ENCODE measurements around the gene IRAG1.
A peak's percentile ranks its signal among the peaks of the same experiment; 100 is the strongest.

Gene IRAG1, protein sequence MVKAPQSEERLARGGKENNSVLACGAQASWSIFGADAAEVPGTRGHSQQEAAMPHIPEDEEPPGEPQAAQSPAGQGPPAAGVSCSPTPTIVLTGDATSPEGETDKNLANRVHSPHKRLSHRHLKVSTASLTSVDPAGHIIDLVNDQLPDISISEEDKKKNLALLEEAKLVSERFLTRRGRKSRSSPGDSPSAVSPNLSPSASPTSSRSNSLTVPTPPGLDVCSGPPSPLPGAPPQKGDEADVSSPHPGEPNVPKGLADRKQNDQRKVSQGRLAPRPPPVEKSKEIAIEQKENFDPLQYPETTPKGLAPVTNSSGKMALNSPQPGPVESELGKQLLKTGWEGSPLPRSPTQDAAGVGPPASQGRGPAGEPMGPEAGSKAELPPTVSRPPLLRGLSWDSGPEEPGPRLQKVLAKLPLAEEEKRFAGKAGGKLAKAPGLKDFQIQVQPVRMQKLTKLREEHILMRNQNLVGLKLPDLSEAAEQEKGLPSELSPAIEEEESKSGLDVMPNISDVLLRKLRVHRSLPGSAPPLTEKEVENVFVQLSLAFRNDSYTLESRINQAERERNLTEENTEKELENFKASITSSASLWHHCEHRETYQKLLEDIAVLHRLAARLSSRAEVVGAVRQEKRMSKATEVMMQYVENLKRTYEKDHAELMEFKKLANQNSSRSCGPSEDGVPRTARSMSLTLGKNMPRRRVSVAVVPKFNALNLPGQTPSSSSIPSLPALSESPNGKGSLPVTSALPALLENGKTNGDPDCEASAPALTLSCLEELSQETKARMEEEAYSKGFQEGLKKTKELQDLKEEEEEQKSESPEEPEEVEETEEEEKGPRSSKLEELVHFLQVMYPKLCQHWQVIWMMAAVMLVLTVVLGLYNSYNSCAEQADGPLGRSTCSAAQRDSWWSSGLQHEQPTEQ

DNA sequence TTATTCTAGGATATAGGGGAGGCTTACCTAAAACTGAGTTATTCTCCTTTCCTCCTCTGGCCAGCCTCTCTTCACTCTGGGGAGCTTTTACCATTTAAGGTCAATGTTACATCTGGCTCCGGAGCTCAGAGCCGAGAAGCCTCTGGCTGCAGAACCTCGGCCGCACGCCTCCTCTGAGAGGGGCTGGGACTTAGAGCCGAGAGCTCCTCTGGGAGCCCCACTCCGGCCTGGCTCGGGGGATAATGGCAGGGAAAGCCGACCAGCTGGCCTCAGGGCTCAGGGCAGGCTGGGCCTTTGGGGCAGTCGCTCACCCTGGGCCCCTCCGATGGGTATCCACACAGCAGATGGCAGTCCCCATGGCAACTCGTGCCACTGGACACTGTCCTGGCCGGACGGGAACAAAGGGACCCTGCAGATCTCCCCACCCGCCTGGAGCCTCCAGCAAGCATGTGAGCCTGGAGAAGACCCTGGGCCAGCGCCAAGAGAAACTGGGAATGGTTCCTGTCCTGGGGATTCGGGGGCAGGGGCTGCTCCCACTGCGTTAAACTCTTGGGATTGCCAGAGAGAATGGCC is at the start of gene IRAG1:
TSS of gene IRAG1 (minus strand) at position 247 of the 573 bp plus-strand sequence. CDS start at position 94, 153 bp downstream.
- no peak for DNase-seq

DNA sequence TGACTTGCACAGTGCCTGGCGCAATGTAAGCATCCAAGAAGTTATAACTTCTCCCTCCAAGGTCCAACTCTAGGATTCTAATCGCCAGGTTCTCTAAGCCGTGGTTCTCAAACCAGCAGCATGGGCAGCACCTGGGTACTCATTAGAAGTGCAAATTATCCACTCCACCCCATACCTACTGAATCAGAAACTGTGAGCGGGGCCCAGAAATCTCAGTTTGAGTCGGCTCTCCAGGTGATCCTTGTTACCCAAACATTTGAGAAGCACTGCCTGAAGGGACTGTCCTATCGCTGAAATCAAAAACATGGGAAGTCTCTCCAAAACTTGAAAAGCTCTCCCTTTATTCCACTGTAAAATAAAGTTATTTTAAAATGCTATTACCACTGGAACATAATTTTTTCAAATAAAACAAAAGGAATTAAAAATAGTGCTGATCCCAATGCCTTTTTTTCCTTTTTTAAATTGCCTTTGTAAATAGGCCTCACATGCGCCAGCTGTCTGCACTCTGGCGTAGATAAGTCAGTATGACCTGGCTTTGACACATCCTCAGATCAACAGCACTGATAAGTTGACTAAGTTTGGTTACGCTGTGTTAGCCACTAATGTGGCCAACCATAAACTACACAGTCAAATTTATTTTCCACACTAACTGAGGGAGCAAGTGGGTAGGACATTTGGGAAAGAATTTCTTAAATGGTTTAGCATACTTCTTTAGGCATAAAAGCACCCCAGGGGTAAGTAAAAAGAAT is 49.1 kb upstream of the IRAG1 start:
- peak; percentile 30 for DNase-seq

DNA sequence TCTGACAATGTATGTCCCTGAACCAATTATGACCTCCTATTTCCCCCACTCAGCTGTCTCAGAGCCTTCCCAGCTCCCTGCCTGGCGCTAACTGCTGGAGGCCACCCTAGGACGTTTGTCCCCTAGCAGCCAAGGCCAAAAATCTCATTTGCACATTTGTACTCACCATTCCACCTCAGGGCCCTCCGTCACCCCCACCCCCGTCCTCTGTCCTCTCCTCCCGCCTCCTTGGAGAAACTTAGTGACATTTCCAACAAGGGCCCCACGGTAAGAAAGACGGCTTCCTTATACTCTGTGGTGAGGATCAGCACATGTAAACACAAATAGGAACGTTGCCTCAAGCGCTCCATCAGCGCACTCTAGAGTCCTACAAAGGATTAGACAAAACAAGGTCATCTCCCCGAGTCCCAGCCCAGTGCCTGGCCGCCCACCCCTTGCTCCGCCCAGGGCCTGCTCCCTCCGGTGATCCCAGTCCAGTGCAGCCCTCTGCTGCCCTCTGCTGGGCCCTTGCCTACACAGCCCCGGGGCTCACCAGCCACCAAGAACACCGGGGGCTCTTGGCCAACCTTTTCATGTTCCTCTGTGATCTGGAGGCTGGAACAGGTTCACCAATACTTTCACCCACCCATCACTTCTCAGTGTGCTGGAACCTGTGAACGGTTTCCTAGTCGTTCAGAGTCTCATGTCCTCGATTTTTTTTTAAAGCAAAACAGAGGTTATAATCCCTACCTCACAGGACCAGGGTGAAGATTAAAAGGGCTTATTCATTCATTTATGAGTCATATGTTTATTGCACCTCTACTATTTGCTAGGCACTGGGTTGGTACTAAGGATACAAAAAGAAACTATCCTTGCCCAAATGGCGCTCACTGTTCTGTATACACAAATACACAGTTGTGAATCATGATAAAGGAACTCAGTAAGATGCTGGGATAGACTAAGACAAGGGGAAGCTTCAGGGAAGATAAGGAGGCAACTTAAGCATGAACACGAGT is 42.2 kb upstream of the IRAG1 start:
- DNase-seq: peak; percentile 85

DNA sequence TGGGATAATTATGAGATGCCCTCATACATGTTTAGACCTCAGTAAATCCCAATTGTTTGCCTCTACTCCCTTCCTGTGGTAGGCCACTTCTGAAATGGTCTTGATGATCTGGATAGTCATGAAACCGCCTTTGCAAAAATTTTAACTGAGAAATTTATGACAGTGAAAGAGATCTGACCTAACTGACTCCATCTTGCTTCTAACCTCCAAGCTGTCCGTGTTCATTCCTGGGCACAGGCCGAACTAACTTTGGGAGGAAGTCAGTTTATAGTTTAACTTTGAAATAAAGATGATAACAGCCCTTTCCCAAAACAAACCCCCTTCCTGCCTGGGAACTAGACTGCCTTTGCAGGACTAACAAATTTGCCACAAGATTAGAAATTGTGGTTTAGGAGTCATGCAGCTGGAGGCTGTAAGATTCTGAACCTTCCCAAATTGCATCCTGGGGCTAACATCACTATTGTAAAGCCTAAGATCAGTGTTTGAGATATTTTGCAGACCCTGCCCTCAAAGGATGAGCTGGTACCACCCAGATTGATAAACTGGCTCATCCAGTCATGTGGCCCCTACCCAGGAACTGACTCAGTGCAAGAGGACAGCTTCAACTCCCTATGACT is 37.6 kb upstream of the IRAG1 start:
- no peak for DNase-seq

DNA sequence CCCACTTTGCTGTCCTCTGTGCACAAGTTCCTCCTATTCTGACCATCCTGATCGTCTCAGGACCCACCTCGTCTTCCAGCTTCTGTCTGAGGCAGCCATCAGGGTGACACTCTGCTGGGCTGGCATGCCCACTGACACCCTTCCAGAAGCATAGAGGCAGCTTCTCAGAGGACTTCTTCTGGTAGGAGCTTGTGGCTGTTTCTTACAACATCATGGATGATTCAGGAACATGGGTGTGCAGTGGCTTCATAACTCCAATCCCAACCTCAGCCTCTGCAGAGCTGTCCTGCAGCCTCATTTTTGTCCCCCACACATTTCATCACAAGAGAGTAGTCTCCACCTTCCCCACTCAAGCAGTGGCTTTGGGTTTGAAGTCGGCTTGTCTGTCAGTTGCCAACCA is 36.6 kb upstream of the IRAG1 start:
- DNase-seq: no peak

DNA sequence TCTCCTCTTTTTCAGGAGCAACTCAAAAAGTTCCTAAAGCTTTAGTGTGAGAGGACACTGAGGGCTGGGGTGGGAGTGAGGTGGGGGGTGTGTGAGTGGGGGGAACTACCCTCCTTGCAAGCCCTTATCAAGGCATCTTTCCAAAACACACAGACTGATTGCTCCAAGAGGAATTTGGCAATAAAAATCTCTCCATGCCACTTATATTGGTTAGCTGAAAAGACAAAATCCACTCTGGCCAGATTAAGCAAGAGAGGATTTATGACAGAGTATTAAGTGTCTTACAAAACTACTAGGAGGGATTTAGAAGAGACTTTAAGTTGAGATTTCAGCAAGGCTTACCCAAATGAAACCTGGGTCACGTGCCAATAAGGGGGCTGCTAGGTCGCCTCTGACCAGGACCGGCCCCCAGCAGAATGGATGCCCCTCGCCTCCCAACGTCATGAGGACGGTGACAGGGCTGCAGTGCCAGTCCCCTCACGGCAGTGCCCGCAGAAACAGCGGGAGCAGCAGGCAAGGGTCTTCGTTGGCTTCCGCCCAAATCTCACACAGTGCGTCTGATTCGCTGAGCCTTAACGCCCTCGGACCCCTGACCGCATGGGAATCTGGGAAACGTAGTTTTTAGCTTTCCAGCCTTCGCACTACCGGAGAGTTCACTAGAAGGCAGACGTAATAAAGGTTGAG is 35.4 kb upstream of the IRAG1 start:
- DNase-seq: no peak

DNA sequence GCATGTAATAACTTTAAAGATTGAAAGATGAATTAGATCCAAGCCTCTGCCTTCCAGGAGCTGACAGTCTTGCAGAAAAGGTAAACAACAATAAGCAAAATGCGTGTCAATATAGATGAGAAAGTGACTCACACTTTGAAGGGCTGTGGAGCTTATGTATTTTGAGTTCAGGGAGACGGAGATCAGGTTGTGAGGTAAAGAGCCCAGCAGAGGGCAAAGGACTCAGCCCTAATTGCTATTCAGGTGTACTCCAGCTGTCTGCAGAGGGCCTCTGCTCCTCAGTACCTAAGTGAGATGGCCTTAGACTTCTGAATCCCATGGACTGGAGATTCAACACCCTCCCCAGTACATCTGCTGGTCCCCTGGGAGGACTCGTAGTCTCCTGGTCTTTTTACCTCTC is 34.6 kb upstream of the IRAG1 start:
- DNase-seq: no peak

DNA sequence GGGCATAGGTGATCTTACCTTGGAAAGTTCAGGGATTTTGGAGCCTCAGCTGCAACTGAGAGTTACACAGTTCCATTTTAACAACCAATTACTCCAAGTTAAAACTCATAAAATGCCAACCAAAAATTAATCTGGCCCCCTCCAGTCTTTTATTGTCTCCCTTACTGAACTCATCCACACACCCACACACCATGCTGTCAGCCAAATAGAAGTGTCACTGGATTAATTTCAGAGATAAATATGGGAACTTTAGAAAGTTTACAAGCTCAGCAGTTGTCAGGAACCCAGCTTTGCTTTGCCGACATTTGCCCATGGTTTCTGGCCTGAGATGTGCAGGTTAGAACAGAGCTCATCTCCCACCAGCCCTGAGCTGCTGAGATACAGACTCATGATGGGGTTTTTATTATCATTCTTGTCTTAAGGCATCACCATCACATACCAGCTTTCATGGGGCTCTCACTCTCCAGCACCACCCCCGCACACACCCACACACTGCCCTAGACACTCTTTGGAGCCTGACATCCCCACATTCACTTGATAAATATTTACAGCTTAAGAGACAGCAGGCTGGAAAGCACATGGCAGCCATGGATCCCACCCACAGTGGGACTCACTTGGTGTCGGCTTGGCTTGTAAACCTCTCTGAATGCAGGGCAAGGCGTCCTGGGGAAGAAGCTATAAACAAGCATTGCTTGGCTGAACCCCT is 33.7 kb upstream of the IRAG1 start:
- DNase-seq: no peak

DNA sequence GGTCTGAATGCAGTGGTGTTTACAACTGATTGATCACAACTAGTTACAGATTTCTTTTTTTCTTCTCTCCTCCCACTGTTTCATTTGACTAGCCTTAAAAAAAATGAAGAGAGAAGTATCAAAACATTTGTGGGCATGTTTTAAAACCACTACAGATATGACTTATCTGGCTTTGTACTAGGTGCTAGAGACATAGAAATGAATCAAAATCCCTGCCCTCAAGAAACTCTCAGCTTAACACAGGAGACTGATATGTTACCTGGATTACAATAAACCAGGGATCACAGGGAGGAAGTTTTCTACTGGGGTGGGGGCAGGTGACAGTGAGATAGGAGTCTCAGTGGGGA is 32.3 kb upstream of the IRAG1 start:
- no peak for DNase-seq

DNA sequence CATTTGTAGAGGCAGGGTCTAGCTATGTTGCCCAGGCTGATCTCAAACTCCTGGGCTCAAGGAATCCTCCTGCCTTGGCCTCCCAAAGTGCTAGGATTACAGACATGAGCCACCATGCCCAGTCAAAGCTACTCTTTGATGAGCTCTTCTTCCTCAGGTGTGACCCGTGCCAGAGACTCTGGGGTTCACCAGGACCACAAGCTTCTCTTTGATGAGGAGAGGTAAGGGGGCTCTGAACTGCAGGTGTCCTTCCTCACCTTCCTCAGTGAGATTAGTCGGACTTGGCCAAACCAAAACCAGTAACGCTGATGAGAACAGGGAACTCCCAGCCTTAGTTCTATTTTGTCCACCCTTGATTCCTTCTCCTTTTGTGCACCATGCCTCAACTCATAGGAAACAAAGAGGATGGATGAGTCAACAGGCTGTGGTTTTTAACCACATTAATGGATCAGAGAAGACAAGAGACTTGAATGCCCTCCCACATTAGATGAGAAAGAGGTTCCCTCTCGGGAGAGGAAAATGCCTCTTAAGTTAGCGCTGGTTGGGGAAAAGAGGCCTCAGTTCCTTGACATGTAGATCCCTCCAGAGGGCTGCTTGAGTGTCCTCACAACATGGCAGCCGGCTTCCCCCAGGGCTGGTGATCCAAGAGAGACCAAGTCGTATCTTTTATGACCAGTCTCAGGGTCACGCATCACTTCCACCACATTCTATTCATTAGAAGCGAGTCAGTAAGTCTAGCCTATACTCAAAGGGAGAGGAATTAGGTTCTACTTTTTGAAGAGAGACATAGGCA is 31.8 kb upstream of the IRAG1 start:
- no peak for DNase-seq

DNA sequence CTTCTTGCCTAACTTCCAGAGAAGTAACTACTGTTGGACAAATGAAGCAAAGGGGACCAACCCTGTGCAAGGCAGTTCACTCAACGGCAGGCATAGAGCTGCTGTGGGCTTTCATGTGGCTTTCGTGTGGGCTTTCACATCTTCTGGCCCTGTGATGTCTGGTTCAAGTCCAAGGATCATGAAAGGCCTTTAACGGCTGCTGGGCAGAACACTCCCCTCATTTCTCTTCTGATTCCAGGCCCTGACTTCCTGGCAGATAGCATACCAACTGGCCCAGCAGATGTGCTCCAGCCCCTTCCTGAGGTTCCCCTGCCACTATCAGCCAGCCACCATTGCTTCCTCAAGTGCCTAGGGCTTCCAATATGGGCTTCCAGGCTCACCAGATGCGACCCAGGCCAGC is 28.8 kb upstream of the IRAG1 start:
- DNase-seq: no peak

DNA sequence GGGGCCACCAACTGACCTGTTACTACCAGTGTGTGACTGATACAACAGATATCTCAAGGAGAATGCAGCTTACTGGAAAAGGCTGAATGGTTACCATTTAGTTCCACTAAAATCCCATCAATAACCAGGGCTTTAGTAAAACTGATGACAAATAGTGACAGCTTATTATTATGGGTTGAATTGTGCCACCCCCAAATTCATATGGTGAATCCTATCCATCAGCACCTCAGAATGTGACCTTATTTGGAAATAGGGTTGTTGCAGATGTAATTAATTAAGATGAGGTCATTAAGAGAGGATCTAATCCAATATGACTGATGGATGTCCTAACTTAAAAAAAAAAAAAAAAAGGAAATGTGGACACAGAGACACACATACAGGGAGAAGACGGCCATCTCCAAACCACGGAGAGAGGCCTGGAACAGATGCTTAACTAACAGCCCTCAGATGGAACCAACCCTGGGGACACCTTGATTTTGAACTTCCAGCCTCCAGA is 27.4 kb upstream of the IRAG1 start:
- DNase-seq: no peak

DNA sequence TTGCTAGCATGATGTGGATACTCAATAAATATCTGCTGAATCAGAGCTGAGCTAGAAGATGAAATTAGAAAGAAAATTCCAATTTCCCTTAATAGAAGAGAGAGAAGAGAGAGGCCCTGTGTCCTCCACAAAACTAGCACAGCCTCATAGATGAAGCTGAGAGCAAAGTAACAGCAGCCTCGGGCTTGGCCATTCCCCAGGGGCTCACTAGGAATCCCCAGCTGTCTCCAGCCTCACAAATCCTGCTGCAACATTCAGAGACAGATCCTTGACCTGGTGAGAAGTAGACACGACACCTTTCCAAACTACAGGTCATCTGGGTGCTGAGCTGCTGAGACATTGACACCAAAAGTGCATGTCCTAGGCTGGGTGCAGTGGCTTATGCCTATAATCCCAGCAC is 26.1 kb upstream of the IRAG1 start:
- DNase-seq: no peak

DNA sequence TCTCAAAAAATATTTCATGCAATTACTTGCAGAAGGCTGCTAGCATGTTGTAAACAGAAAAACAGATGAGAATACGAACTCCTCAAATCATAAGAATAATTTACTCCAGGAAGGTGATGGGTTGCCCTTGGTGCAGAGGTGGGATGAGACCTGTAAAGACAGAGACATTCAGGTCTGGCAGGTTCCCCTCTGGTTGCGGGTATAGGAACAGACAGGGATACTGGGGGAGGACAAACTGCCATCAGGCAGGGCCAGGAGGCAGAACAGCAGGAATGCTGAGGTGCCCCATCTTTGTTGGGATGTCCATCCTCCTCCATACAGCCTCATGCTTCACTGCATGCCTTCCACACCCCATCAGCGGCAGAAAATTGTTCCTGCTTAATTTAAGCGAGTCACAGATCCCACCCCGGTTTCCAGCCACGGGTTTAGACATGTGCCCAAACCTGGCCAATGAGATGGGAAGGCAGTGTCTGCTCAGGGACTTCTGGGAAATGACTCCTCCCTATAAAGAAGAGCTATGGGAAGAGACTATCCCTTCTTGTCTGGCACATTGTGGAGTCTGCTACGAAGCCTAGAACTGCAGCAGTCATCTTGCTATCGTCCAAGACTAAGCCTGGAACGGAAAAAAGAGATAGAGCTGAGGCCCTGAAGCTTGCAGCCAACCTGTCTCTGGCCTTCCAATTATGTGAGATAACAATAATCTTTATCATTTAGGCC is 23.1 kb upstream of the IRAG1 start:
- DNase-seq: no peak

DNA sequence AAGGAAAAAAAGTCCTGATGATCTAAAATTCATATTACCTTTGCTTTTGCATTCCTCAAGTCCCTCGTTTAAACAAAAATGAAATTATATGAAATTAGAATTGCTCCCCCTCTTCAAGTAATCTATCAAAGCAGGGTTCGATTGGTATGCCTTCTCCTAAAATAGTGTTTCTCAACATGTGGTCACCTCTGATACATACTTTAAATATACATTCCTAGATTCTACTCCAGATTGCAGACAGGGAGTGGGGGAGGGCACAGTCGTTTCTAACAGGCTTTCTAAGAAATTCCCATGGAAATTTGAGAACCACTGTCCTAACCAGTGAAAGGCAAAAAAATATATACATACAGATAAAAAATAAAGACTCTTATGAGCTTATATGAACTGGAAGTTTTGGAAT is 22.6 kb upstream of the IRAG1 start:
- no peak for DNase-seq

DNA sequence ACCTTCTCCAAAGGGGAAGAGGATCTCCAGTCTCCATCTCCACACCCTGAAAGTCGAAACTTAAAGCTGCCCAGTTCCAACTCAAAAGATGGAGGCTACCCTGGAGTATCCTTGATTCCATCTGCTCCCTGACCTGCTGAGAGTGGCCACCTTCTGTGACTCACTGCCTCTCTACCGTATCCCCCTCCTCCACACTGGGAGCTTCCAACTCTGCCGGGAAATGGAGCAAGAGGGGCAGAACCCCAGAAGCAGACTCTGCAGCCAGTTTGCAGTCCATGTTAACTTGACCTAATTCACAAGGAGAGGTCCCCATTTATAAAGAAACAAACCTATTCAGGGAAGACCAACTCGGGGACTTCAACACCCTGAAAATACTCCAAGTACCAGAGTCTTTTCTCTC is 22.0 kb upstream of the IRAG1 start:
- DNase-seq: no peak

DNA sequence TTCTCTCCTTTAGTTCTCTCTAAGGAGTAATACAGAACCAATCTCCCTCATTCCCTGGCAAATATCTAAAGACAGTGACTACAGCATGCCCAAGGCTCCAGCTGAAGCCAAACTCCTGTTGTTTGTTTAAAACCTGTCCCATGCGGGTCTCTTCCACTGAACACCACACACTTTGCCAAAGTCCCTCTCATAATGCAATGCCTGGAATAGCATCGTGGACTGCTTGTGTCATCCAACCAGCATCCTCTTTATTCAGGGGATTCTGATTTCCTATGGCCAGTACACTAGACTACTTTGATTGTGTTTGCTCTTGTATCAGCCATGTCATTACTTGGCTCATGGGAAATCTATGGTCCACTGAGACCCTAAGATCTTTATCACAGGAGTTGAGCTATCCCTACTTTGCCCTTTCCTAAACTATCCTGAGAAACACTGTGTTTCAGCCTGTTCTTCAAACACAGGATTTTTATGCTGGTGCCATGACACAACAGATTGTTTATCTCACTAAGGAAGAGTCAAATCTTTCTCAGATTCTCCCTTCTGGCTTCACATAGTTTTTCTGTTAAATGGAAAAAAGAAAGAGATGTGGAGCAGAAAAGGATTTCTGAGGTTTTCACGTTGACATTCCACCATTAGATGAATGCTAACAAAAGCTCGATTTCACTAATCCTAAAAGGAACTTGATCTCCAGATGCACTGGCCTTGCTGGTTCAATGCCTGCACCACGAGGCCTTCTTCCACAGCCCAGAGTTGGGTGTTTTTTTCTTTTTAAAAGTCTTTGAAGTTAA is 15.9 kb upstream of the IRAG1 start:
- DNase-seq: no peak

Measured in NCI-H526 treated with DMSO at 0.1 percent for 48 hours (cell line).